PC-9 (cell line): Measurements from ENCODE around the gene TBC1D5. TPM values are rescaled to one million over a fixed set of nuclear protein-coding genes. Genes with fewer than 3 reads are reported as not detected.

Experiments used
- BruUV-seq: library from RNA; stranded (reverse); fragments of 400-500 nt; replicated peaks from 2 replicates; lab custom pipeline; 2021; lab: Mats Ljungman, UMichigan
- CTCF ChIA-PET: fragments of 300-600 bp; sonication (Branson Sonifier 250); formaldehyde crosslinking; loops from one replicate; lab custom pipeline; 2022; ENCODE audit warnings: antibody characterized with exemption; lab: Charles Lee
- POLR2A ChIA-PET: fragments of 300-600 bp; sonication (Branson Sonifier 250); formaldehyde crosslinking; loops from one replicate; lab custom pipeline; 2022; ENCODE audit warnings: antibody characterized with exemption; ENCODE audit not compliant: unreplicated experiment; lab: Charles Lee
- DNase-seq, 2 experiments: peaks; one replicate each; pipeline versions ENCODE4 v3.0.0 to v3.0.0-alpha.2; 2015 to 2022; ENCODE audit warnings: mixed read lengths in 1 of 2
- H2AFZ ChIP-seq: fragments of 200-600 bp; sonication (generic); 2 replicates; pipeline ENCODE4 v1.8.1; 2017; ENCODE audit warnings: antibody characterized with exemption
- H3F3A ChIP-seq: fragments of 200-600 bp; sonication (generic); 2 replicates; pipeline ENCODE4 v1.8.1; 2017; ENCODE audit warnings: antibody characterized with exemption, mild to moderate bottlenecking, low read depth; ENCODE audit not compliant: insufficient read depth
- H3K27ac ChIP-seq: fragments of 200-600 bp; sonication (generic); 2 replicates; pipeline ENCODE4 v1.6.1; 2016; ENCODE audit warnings: mixed run types
- H3K27me3 ChIP-seq: fragments of 200-600 bp; sonication (generic); 2 replicates; pipeline ENCODE4 v1.6.1; 2016; ENCODE audit warnings: low read depth, mixed run types; ENCODE audit not compliant: insufficient read depth
- H3K36me3 ChIP-seq: fragments of 200-600 bp; sonication (generic); 2 replicates; pipeline ENCODE4 v1.6.1; 2016; ENCODE audit warnings: low read depth, mixed run types
- H3K4me1 ChIP-seq: fragments of 200-600 bp; sonication (generic); replicated peaks from 2 replicates; pipeline ENCODE4 v1.6.1; 2016; ENCODE audit warnings: mixed run types; ENCODE audit not compliant: insufficient read depth
- H3K4me2 ChIP-seq: fragments of 200-600 bp; sonication (generic); 2 replicates; pipeline ENCODE4 v1.6.1; 2017; ENCODE audit warnings: mixed run types
- H3K4me3 ChIP-seq: fragments of 200-600 bp; sonication (generic); 2 replicates; pipeline ENCODE4 v1.6.1; 2016; ENCODE audit warnings: mixed run types
- H3K79me2 ChIP-seq: fragments of 200-600 bp; sonication (generic); 2 replicates; pipeline ENCODE4 v1.6.1; 2017; ENCODE audit warnings: low read depth, mixed run types
- H3K9me2 ChIP-seq: fragments of 200-600 bp; sonication (generic); 2 replicates; pipeline ENCODE4 v1.8.1; 2017; ENCODE audit warnings: mild to moderate bottlenecking; ENCODE audit not compliant: insufficient read depth
- H3K9me3 ChIP-seq: fragments of 200-600 bp; sonication (generic); 2 replicates; pipeline ENCODE4 v1.8.1; 2016; ENCODE audit warnings: low read depth; ENCODE audit not compliant: insufficient read depth
- H4K20me1 ChIP-seq: fragments of 200-600 bp; sonication (generic); 2 replicates; pipeline ENCODE4 v1.8.1; 2017; ENCODE audit not compliant: insufficient read depth
- EZH2 ChIP-seq: fragments of 200-600 bp; sonication (generic); IDR thresholded peaks from 2 replicates; pipeline ENCODE4 v1.8.0; 2017; ENCODE audit warnings: antibody characterized with exemption, low read depth
- intact Hi-C: fragments of 100-400 bp; cut with micrococcal nuclease; formaldehyde crosslinking; loops from one replicate; pipeline ENCODE4 v1.10.0; 2022; ENCODE audit not compliant: unreplicated experiment
- total RNA-seq: library from RNA; stranded (reverse); gene quantifications from 2 replicates; pipeline ENCODE4 v1.2.3, GENCODE V29; 2021
- TF ChIP-seq, protein P1 (sequence below): fragments of 200-600 bp; sonication (generic); conservative IDR thresholded peaks from 2 replicates; pipeline ENCODE4 v1.6.1; 2017; ENCODE audit warnings: mixed run types, antibody characterized with exemption, mild to moderate bottlenecking, moderate library complexity

TBC1D5 gene
- total RNA-seq, 1 experiment from 2014 or later: 54.0 TPM

DNA sequence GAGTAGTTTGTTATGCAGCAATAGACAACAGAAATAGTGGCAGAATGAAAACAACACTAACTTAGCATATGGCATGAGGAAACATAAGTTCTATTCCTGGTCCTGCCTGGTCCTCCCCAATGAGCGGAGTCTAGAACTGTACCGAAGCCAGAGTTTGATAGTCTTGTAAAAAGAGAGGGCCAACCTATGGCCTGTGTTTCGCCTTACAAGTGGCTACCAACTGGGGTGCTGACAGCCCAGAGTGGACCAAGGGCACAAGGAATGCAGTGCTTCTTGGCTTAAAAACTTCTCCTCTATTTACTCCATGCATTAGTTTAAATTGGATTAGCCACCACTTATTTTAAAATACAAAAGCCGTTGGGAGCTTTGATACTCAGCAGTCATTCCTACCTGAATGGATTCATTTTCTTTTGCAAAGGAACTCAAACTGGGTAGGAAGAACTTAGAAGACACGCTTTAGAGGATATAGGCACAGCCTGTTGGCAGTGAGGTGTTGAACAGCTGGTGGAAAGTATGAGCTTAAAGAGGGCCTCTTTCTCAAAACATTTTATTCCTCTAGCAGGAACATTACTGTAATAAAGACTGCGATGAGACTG is 554.7 kb downstream of the TBC1D5 start:
- intact Hi-C loops: no loop called here
- no peaks in the 10 kb centered on the region for H3F3A ChIP-seq
- no TSS peak for BruUV-seq
- H3K36me3 ChIP-seq: no peaks in the 10 kb centered on the region
- H3K9me2 ChIP-seq: no peaks in the 10 kb centered on the region
- H3K27me3 ChIP-seq: no peaks in the 10 kb centered on the region
- no peak overlapping the region for H2AFZ ChIP-seq
- ChIA-PET CTCF (no interaction called here), POLR2A (no interaction called here)
- H3K79me2 ChIP-seq: no peaks in the 10 kb centered on the region
- peaks cover 8% of the 10 kb centered on the region; the same call in 1 of the 2 replicates for H3K4me1 ChIP-seq
- DNase-seq: no peak
- H3K4me2 ChIP-seq: no peak overlapping the region
- 0 out of 2 replicates have a peak, but pooled peaks cover 3% of the 10 kb centered on the region for H3K9me3 ChIP-seq
- H3K27ac ChIP-seq: no peak overlapping the region
- no peaks in the 10 kb centered on the region for H4K20me1 ChIP-seq
- H3K4me3 ChIP-seq: no peak overlapping the region
- no peak for TF ChIP-seq EZH2
- TF ChIP-seq, protein P1, sequence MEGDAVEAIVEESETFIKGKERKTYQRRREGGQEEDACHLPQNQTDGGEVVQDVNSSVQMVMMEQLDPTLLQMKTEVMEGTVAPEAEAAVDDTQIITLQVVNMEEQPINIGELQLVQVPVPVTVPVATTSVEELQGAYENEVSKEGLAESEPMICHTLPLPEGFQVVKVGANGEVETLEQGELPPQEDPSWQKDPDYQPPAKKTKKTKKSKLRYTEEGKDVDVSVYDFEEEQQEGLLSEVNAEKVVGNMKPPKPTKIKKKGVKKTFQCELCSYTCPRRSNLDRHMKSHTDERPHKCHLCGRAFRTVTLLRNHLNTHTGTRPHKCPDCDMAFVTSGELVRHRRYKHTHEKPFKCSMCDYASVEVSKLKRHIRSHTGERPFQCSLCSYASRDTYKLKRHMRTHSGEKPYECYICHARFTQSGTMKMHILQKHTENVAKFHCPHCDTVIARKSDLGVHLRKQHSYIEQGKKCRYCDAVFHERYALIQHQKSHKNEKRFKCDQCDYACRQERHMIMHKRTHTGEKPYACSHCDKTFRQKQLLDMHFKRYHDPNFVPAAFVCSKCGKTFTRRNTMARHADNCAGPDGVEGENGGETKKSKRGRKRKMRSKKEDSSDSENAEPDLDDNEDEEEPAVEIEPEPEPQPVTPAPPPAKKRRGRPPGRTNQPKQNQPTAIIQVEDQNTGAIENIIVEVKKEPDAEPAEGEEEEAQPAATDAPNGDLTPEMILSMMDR: no peak

DNA sequence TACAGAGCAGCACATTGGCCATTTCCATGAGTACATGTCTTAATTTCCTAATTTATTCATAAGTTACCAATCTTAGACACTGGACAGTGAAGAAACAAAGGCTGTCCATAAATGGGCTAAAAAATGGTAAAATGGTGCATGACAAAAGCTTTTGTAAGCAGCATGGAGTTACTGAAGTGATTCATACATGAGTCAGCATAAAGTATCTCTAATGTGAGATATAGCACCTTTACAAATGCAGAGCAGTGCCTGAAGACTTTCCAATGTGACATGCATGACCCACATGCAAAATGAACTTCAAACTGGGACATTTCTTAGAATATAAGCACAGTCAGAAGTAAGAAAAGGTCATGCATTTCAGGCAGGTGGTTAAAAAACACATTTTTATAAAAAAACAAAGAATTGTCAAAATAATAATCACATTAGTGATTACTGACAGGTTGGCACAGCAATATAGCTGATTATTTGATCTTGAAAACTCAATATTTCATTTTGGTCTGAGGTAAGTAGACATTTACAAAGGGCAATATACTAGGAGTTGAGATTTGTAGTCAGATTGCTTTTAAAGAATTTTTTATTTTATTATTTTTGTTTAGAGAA is 558.4 kb downstream of the TBC1D5 start:
- POLR2A ChIA-PET: interaction anchor here (0.6 to 0.7 kb wide), 2 partner anchors 134 to 1963 kb away, joined by 9 to 10 read pairs; no protein-coding TSS in a partner anchor

DNA sequence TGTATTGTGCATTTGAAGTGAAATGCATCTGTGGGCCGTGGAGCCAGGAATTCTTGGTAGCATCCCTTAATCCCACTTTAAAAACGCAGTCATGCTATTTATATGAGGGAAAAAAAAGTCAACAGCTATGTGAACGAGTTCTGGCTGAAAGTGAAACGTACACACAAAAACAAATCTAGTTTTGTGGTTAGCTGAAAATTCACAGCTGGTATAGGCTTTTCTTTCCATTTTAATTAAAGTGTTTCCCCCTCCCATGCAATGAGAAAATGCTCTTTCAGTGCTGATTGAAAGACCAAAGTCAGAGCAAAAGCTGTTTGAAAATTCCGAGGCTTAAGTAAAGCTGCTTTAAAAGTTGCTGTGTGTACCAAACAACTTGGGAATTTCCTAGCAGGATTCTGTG is 560.3 kb downstream of the TBC1D5 start:
- Histone ChIP-seq H3K27ac (no peak overlapping the region), H3K36me3 (no peaks in the 10 kb centered on the region), H4K20me1 (no peaks in the 10 kb centered on the region), H3K27me3 (no peaks in the 10 kb centered on the region), H3K4me3 (no peak overlapping the region), H3K4me1 (peaks cover 8% of the 10 kb centered on the region; the same call in 1 of the 2 replicates), H3K79me2 (no peaks in the 10 kb centered on the region), H3K4me2 (no peak overlapping the region), H2AFZ (no peak overlapping the region), H3F3A (no peaks in the 10 kb centered on the region), H3K9me3 (0 out of 2 replicates have a peak, but pooled peaks cover 3% of the 10 kb centered on the region), H3K9me2 (no peaks in the 10 kb centered on the region; the same call in 1 of the 2 replicates)
- no peak for DNase-seq
- CTCF ChIA-PET: no interaction called here
- TF ChIP-seq EZH2: no peak
- TF ChIP-seq, protein P1: no peak
- intact Hi-C loops: no loop called here
- no TSS peak for BruUV-seq
- POLR2A ChIA-PET: no interaction called here

More for the DNA sequence above, 558.4 kb downstream of the TBC1D5 start:
- TF ChIP-seq, protein P1: no peak
- TF ChIP-seq EZH2: no peak
- H3K79me2 ChIP-seq: no peaks in the 10 kb centered on the region
- no peaks in the 10 kb centered on the region; the same call in 1 of the 2 replicates for H3K9me2 ChIP-seq
- H3K4me3 ChIP-seq: no peak overlapping the region
- no peaks in the 10 kb centered on the region for H3K27me3 ChIP-seq
- intact Hi-C loops: no loop called here
- 0 out of 2 replicates have a peak, but pooled peaks cover 3% of the 10 kb centered on the region for H3K9me3 ChIP-seq
- H3F3A ChIP-seq: no peaks in the 10 kb centered on the region
- H2AFZ ChIP-seq: no peak overlapping the region
- peaks cover 8% of the 10 kb centered on the region; the same call in 1 of the 2 replicates for H3K4me1 ChIP-seq
- no peaks in the 10 kb centered on the region for H4K20me1 ChIP-seq
- CTCF ChIA-PET: no interaction called here
- DNase-seq: peak in 1 of 2 experiments; percentile 36
- no TSS peak for BruUV-seq
- H3K27ac ChIP-seq: peak overlapping the region; percentile 50
- H3K4me2 ChIP-seq: no peak overlapping the region
- H3K36me3 ChIP-seq: no peaks in the 10 kb centered on the region
